Ishikawa (cell line): Measurements from ENCODE around the gene FAM3D.

Experiments
- CEBPB ChIP-seq: IDR thresholded peaks from 2 replicates; pipeline ENCODE4 v1.6.1; 2012
- CREB1 ChIP-seq: IDR thresholded peaks from 2 replicates; pipeline ENCODE4 v1.6.1; 2012; ENCODE audit warnings: low read depth
- EGR1 ChIP-seq: IDR thresholded peaks from 2 replicates; pipeline ENCODE4 v1.6.1; 2012
- EP300 ChIP-seq: IDR thresholded peaks from 2 replicates; pipeline ENCODE4 v1.6.1; 2012; ENCODE audit warnings: borderline replicate concordance
- FOXM1 ChIP-seq: IDR thresholded peaks from 2 replicates; pipeline ENCODE4 v1.6.1; 2012; ENCODE audit warnings: low read depth, borderline replicate concordance
- NFIC ChIP-seq: IDR thresholded peaks from 2 replicates; pipeline ENCODE4 v1.6.1; 2012
- RAD21 ChIP-seq: IDR thresholded peaks from 2 replicates; pipeline ENCODE4 v1.6.1; 2012; ENCODE audit warnings: low read depth
- TAF1 ChIP-seq: IDR thresholded peaks from 2 replicates; pipeline ENCODE4 v1.6.1; 2012; ENCODE audit warnings: low read depth, mild to moderate bottlenecking
- TCF12 ChIP-seq: IDR thresholded peaks from 2 replicates; pipeline ENCODE4 v1.6.1; 2012; ENCODE audit warnings: low read depth
- TEAD4 ChIP-seq: IDR thresholded peaks from 2 replicates; pipeline ENCODE4 v1.6.1; 2012
- YY1 ChIP-seq: IDR thresholded peaks from 2 replicates; pipeline ENCODE4 v1.6.1; 2012; ENCODE audit warnings: low read depth
- ZBTB7A ChIP-seq: IDR thresholded peaks from 2 replicates; pipeline ENCODE4 v1.6.1; 2012; ENCODE audit warnings: low read depth
- TF ChIP-seq, protein P1 (sequence below): IDR thresholded peaks from 2 replicates; pipeline ENCODE4 v1.6.1; 2012
- TF ChIP-seq, protein P2 (sequence below): IDR thresholded peaks from 2 replicates; pipeline ENCODE4 v1.6.1; 2012; ENCODE audit warnings: low read depth, mild to moderate bottlenecking
- TF ChIP-seq, protein P3 (sequence below): IDR thresholded peaks from 2 replicates; pipeline ENCODE4 v1.6.1; 2012

FAM3D gene

DNA sequence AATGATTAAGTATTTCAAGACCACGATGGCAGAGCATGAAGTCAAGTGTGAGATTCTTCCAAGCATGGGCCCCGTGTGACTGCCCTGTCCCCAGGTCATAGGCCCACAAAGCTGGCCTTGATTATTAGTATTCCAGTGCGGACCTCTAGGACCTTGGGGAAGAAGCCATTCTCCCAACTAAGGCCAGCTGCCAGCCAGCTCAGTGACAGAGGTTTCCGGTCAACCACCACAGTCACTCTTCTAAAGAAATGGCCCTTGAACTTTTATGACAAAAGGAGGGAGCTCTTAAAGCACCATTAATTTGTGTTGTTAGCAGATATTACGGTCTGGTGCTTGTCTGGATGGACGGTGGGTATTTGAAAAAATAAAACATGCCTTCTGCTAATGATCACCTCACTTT lies 28.0 kb downstream of the FAM3D start:
- TF ChIP-seq, protein P1, sequence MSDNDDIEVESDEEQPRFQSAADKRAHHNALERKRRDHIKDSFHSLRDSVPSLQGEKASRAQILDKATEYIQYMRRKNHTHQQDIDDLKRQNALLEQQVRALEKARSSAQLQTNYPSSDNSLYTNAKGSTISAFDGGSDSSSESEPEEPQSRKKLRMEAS = no peak
- no peak for TF ChIP-seq FOXM1

DNA sequence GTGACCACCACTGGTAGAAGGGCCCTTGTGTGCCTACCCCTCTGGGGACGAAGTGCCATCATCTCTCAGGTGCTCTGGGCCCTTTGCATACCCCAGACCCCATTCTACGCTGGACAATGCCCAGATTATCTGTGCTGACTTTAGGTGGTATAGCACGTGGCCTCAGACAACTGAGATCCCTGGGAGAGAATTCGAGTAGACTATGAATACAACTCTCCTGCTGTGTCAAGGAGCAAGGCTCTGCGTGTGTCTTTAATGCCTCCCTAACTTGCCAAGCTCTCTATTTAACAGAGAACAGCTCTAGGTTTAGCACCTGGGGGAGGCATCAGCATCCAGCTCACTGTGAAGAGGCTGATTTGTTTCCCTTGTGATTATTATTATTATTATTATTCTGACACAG lies 29.1 kb downstream of the FAM3D start:
- TF ChIP-seq TCF12 (no peak), EGR1 (no peak), ZBTB7A (no peak), CEBPB (no peak), EP300 (no peak), TEAD4 (no peak), FOXM1 (no peak), NFIC (no peak), CREB1 (no peak), TAF1 (no peak), RAD21 (no peak), YY1 (no peak)
- TF ChIP-seq, protein P2, sequence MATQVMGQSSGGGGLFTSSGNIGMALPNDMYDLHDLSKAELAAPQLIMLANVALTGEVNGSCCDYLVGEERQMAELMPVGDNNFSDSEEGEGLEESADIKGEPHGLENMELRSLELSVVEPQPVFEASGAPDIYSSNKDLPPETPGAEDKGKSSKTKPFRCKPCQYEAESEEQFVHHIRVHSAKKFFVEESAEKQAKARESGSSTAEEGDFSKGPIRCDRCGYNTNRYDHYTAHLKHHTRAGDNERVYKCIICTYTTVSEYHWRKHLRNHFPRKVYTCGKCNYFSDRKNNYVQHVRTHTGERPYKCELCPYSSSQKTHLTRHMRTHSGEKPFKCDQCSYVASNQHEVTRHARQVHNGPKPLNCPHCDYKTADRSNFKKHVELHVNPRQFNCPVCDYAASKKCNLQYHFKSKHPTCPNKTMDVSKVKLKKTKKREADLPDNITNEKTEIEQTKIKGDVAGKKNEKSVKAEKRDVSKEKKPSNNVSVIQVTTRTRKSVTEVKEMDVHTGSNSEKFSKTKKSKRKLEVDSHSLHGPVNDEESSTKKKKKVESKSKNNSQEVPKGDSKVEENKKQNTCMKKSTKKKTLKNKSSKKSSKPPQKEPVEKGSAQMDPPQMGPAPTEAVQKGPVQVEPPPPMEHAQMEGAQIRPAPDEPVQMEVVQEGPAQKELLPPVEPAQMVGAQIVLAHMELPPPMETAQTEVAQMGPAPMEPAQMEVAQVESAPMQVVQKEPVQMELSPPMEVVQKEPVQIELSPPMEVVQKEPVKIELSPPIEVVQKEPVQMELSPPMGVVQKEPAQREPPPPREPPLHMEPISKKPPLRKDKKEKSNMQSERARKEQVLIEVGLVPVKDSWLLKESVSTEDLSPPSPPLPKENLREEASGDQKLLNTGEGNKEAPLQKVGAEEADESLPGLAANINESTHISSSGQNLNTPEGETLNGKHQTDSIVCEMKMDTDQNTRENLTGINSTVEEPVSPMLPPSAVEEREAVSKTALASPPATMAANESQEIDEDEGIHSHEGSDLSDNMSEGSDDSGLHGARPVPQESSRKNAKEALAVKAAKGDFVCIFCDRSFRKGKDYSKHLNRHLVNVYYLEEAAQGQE = no peak
- TF ChIP-seq, protein P1 = no peak
- TF ChIP-seq, protein P3, sequence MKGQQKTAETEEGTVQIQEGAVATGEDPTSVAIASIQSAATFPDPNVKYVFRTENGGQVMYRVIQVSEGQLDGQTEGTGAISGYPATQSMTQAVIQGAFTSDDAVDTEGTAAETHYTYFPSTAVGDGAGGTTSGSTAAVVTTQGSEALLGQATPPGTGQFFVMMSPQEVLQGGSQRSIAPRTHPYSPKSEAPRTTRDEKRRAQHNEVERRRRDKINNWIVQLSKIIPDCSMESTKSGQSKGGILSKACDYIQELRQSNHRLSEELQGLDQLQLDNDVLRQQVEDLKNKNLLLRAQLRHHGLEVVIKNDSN = no peak

DNA sequence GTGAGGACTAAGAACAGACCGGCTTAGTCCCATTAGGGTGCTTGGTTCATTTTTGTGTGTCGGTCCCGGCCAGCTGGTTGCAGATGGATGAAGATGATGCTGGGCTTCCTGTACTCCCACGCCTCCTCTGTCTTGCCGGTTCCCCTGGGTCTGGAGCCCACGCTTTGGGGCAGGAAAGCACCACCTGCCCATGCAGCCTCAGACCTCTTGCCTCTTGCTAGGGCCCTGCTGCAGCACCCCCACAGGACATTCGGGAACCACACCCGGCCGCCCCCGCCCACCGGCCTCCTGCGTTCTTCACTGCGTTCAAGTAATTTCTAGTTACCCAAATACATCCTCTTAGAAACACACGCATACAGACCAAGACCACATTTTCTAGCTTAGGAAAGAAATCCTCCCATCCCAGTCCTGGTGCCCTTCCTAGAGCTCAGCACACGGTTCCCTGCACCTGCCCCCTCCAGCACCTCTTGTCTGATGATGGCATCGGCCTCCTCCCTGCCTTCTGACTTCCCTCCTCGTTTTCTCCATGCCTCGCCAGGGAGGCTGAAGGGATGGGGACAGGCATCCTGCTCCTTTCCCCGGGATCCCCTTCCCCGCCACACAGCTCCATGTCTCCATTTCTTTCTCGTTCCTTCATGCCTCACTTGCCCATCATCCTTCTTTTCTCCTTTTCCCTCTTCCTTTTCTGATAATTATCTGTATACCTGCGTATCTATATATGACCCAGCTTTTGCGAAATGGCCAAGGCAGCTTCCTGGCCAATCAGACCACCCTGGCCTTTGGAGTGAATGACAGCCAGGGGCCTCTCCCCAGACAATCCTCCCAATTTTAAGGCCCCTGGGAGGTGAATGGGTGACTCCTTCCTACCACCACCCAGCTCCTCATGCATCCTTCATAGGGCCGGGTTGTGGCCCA lies 30.9 kb downstream of the FAM3D start:
- no peak for TF ChIP-seq FOXM1
- no peak for TF ChIP-seq EGR1
- TF ChIP-seq CREB1 = no peak
- TF ChIP-seq YY1 = no peak
- no peak for TF ChIP-seq ZBTB7A
- TF ChIP-seq NFIC = no peak
- no peak for TF ChIP-seq TAF1
- no peak for TF ChIP-seq TEAD4
- TF ChIP-seq RAD21 = no peak
- no peak for TF ChIP-seq TCF12
- TF ChIP-seq, protein P3 = no peak
- TF ChIP-seq, protein P2 = no peak
- TF ChIP-seq EP300 = no peak

DNA sequence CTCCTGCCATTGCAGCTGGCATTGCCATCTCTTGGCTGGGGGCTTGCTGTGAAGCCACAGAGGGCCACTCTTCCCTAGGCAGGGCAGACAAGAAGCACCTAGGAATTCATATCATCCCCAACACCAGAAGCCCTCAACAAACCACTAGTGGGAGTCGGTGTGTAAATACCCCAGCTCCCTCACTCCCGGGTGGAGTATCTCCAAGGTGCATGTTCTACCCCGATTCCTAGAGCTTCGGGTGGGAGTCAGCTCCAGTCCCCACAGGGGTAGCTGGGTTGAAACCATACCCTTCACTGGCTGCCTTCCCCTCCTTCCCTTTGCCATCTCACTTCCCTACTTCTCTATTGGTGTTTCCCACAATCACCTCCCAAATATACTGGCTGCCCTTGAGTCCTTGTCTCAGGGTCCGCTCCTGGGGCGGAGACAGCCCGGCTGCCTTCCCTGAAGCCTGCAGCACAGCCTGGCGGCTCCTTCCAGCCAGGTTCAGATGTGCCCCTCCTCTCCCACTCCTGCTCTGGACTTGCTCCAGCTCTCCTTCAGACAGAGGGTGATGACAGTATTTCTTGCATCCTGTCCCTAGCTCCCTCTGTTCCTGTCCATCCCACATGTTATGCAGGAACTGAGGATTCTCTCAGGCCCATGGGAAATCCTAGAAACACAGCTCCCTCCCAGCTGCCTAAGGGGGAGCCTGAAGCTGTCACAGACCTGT lies 33.3 kb downstream of the FAM3D start:
- TF ChIP-seq CREB1 = no peak
- TF ChIP-seq RAD21 = no peak
- no peak for TF ChIP-seq EP300
- no peak for TF ChIP-seq TAF1
- no peak for TF ChIP-seq CEBPB
- TF ChIP-seq, protein P2 = no peak
- TF ChIP-seq YY1 = no peak
- TF ChIP-seq, protein P3 = no peak
- no peak for TF ChIP-seq ZBTB7A
- TF ChIP-seq, protein P1 = no peak
- TF ChIP-seq FOXM1 = no peak
- TF ChIP-seq EGR1 = no peak
- TF ChIP-seq NFIC = no peak
- no peak for TF ChIP-seq TCF12
